H1 (cell line): Measurements from ENCODE around the gene COX6A2. TPM values are rescaled to one million over a fixed set of nuclear protein-coding genes. Genes with fewer than 3 reads are reported as not detected.

Experiments
- BACH1 ChIP-seq: IDR thresholded peaks from 2 replicates; pipeline ENCODE4 v1.6.1; 2012; ENCODE audit warnings: low read length, improper control_type of control experiment
- CBX8 ChIP-seq: fragments of 300-800, 300-1000 bp; sonication (generic); IDR thresholded peaks from 2 replicates; pipeline ENCODE4 v1.7.1; 2016; ENCODE audit warnings: low read depth, low read length, borderline replicate concordance
- CHD7 ChIP-seq: fragments of 300-600 bp; sonication (generic); IDR thresholded peaks from 2 replicates; pipeline ENCODE4 v1.7.1; 2012; ENCODE audit warnings: low read length, moderate library complexity, mild to moderate bottlenecking, inconsistent platforms; ENCODE audit not compliant: insufficient replicate concordance
- GABPA ChIP-seq: IDR thresholded peaks from 2 replicates; pipeline ENCODE4 v1.6.1; 2011; ENCODE audit warnings: mild to moderate bottlenecking, low read length, moderate library complexity, borderline replicate concordance; ENCODE audit not compliant: insufficient read depth
- HDAC2 ChIP-seq, 2 experiments: fragments of 300-600 bp in 1 of 2; sonication (generic) in 1 of 2; IDR thresholded peaks; 2 replicates each; pipeline ENCODE4 v1.6.1; 2011 to 2012; ENCODE audit warnings: low read depth in 2 of 2, low read length in 2 of 2, mild to moderate bottlenecking in 2 of 2, moderate library complexity in 2 of 2, borderline replicate concordance in 1 of 2, inconsistent platforms in 1 of 2
- JUND ChIP-seq: IDR thresholded peaks from 2 replicates; pipeline ENCODE4 v1.6.1; 2011; ENCODE audit warnings: mild to moderate bottlenecking, improper control_type of control experiment, low read length
- SIN3A ChIP-seq, 2 experiments: IDR thresholded peaks in 1 of 2; conservative IDR thresholded peaks in 1 of 2; 2 replicates each; pipeline ENCODE4 v1.6.1; 2011 to 2012; ENCODE audit warnings: low read length in 2 of 2, improper control_type of control experiment in 1 of 2, low read depth in 1 of 2, mild to moderate bottlenecking in 1 of 2
- SRF ChIP-seq: IDR thresholded peaks from 2 replicates; pipeline ENCODE4 v1.6.1; 2011; ENCODE audit warnings: mild to moderate bottlenecking, low read depth, low read length, moderate library complexity
- polyA plus RNA-seq, 7 experiments: library from polyadenylated mRNA; depleted of rRNA in 3 of 7; stranded (reverse) in 5 of 7; unstranded in 2 of 7; fragments of >200 nt in 5 of 7; fragments of 200-250 nt in 2 of 7; gene quantifications; 1 replicate in 5 of 7; 2 replicates in 1 of 7; 4 replicates in 1 of 7; pipeline versions ENCODE4 v1.2.1 to v1.2.3, GENCODE V29; 2011 to 2013; ENCODE audit warnings: missing spikeins in 2 of 7, mixed read lengths in 2 of 7
- total RNA-seq: library from RNA; stranded (reverse); fragmentation: NEBNext Ultra II Directional; extraction: Animal tissue kit (Norgen Biotek cat#: 25700); gene quantifications from 2 replicates; pipeline ENCODE4 v1.2.1, GENCODE V29; 2021

The COX6A2 gene
- total and polyA plus RNA-seq, 2 of the 8 experiments (the other 6 are each of a cell fraction or from before 2014, with no cell fraction given), result 0.79 TPM; not detected in 1

- TF ChIP-seq CHD7, result no peak
- no peak for TF ChIP-seq GABPA
- no peak for TF ChIP-seq JUND
- no peak for TF ChIP-seq CBX8
- no peak for TF ChIP-seq BACH1
- no peak for TF ChIP-seq HDAC2 (IDR thresholded peaks at IDR 0.05; ENCODE audit: borderline replicate concordance in 1 of 2, low read depth in 2 of 2, low read length in 2 of 2)
- no peak for TF ChIP-seq SRF
- no peak for TF ChIP-seq SIN3A (conservative IDR thresholded peaks at IDR 0.05 in 1 of 2, IDR thresholded peaks at IDR 0.05 in 1 of 2; ENCODE audit: low read depth in 1 of 2, low read length in 2 of 2)
Observed at GRCh38 chr16:31423241-31423640, 4.9 kb downstream of the COX6A2 start (continued).
